IMR-90 (cell line): Measurements from ENCODE around the gene SF3A2.

ENCODE experiments used
- CEBPB ChIP-seq: IDR thresholded peaks from 2 replicates; pipeline ENCODE4 v1.6.1; 2012; ENCODE audit warnings: low read depth, low read length, improper control_type of control experiment
- CTCF ChIP-seq: conservative IDR thresholded peaks from 2 replicates; pipeline ENCODE4 v1.5.1; 2012; ENCODE audit warnings: mild to moderate bottlenecking, low read depth, low read length, improper control_type of control experiment
- MAZ ChIP-seq: IDR thresholded peaks from 2 replicates; pipeline ENCODE4 v1.6.1; 2012; ENCODE audit warnings: low read depth, mild to moderate bottlenecking, low read length, improper control_type of control experiment, moderate library complexity, borderline replicate concordance
- MXI1 ChIP-seq: IDR thresholded peaks from 2 replicates; pipeline ENCODE4 v1.6.1; 2012; ENCODE audit warnings: low read depth, mild to moderate bottlenecking, low read length, moderate library complexity, borderline replicate concordance
- POLR2A ChIP-seq: IDR thresholded peaks from 2 replicates; pipeline ENCODE4 v1.6.1; 2012; ENCODE audit warnings: mild to moderate bottlenecking, low read depth, low read length
- RAD21 ChIP-seq: IDR thresholded peaks from 2 replicates; pipeline ENCODE4 v1.6.1; 2012; ENCODE audit warnings: low read length, improper control_type of control experiment
- RCOR1 ChIP-seq: IDR thresholded peaks from 2 replicates; pipeline ENCODE4 v1.6.1; 2012; ENCODE audit warnings: mild to moderate bottlenecking, low read length, improper control_type of control experiment; ENCODE audit not compliant: insufficient replicate concordance
- RFX5 ChIP-seq: IDR thresholded peaks from 2 replicates; pipeline ENCODE4 v1.8.0; 2012; ENCODE audit warnings: low read depth, mild to moderate bottlenecking, low read length, moderate library complexity
- USF2 ChIP-seq: fragments of 150-350 bp; IDR thresholded peaks from 2 replicates; pipeline ENCODE4 v1.6.1; 2017; ENCODE audit warnings: mild to moderate bottlenecking, antibody characterized with exemption, low read length, low read depth

DNA sequence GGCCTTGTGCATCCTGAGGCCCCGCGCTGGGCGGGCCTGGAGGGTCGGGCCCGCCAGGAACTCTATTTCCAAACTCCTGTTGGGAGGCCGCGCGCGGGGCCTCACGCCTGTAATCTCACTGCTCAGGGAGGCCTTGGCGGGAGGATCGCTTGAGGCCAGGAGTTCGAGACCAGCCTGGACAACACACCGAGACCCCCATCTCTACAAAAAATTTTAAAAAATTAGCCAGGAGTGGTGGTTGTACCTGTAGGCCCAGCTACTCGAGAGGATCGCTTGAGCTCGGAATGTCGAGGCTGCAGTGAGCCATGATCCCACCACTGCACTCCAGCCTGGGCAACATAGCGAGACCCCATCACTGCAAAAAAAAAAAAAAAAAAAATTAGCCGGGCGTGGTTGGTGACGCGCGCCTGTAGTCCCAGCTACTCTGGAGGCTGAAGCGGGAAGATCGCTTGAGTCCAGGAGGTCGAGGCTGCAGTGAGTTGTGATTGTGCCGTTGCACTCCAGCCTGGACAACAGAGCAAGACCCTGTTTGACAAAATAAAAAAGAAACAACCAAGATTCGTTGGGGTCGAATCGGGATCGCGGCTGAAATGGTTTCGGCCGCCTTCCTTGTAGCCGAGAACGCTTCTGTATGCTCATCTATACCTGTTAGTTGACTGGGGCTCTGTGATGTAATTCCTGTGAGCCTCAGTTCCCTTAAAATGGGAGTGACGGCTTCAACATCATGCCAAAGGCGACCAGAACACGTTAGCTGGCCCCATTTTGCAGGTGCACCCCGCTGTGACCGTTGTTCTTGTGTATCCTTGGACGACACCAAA lies 636 bp downstream of the SF3A2 start:
- TF ChIP-seq CTCF, result no peak
- no peak for TF ChIP-seq POLR2A
- TF ChIP-seq RCOR1, result no peak
- no peak for TF ChIP-seq MAZ
- TF ChIP-seq MXI1, result no peak
- no peak for TF ChIP-seq CEBPB
- TF ChIP-seq RFX5, result no peak
- TF ChIP-seq USF2, result no peak
- no peak for TF ChIP-seq RAD21
